ENCODE measurements around the gene COPS4. TPM values are rescaled to one million over a fixed set of nuclear protein-coding genes. Genes with fewer than 3 reads are reported as not detected.

The COPS4 gene
- total RNA-seq, 1 donor from 2014 or later = 27.0 TPM

DNA sequence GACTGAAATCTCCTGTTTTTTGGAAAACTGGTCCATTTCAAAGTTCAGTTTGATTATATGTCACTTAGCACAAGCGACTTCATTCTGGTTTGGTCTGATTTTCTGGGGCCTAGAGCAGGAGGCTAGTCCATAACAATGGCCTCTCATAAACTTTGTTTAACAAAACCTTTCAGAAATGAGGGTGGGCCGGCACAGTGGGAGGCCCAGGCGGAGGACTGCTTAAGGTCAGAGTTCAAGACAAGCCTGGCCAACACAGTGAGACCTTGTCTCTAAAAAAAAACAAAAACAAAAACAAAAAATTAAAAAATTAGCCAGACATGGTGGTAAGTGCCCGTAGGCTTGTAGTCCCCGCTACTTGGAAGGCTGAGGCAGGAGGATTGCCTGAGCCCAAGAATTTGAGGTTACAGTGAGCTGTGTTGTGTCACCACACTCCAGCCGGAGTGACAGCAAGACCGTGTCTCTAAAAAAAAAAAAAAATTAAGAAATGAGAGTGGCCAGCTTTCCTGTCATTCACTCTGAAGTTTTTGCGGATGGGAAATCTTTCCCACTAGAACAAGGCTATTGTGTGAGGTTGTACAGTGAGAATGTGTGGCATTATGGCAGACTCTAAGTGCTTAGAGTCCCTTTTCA, 80.8 kb downstream of the COPS4 start:
- H3K4me3 ChIP-seq (ENCODE audit: low read depth, low read length) = no peak overlapping the region
- no peak for TF ChIP-seq CTCF (conservative IDR thresholded peaks at IDR 0.05; ENCODE audit: low read depth, low read length)
- DNase-seq (ENCODE audit: low read depth) = no peak

GRCh38 chr4:83118869-83119268, 83.9 kb downstream of the COPS4 start:
- no peak overlapping the region for H3K4me3 ChIP-seq (ENCODE audit: low read depth, low read length)
- TF ChIP-seq CTCF (conservative IDR thresholded peaks at IDR 0.05; ENCODE audit: low read depth, low read length) = no peak
- no peak for DNase-seq (ENCODE audit: low read depth)

- DNase-seq (ENCODE audit: low read depth) = no peak
- no peak for TF ChIP-seq CTCF (conservative IDR thresholded peaks at IDR 0.05; ENCODE audit: low read depth, low read length)
- no peak overlapping the region for H3K4me3 ChIP-seq (ENCODE audit: low read depth, low read length)
Observed at GRCh38 chr4:83121246-83121645, 86.3 kb downstream of the COPS4 start.

DNA sequence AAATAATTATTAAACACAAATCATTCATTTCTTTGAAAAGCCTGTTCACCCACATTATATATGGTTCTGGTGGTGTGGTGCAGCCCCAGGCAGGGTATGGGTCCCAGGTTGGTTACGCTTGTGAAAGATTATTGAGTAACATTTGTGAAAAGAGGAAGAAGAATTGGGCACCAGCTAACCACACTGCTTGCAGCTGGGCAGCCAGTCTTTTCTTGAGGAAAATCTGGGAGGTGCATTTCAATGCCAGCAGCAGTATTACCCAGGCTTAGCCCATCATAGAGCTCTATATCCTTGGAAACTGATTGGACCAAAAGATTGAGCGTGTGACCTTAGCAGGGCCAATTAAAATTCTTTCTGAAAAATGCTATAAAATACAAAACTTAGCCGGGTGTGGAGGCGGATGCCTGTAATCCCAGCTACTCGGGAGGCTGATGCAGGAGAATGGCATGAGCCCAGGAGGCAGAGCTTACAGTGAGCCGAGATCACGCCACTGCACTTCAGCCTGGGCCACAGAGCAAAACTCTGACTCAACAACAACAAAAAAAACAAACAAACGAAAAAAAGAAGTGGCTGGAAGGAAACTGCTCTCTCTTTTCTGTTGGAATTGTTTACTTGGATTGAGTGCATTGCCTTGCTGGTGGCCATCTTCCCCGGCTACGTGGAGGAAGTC, 89.3 kb downstream of the COPS4 start:
- TF ChIP-seq CTCF (conservative IDR thresholded peaks at IDR 0.05; ENCODE audit: low read depth, low read length) = no peak
- DNase-seq (ENCODE audit: low read depth) = no peak
- H3K4me3 ChIP-seq (ENCODE audit: low read depth, low read length) = no peak overlapping the region

Other genes starting within 250 kb of the COPS4 start
- 6.1 and 22.7 TPM in 2 replicates for gene SCD5, start 236.4 kb upstream of the COPS4 start, total RNA-seq
- 77.0 and 98.8 TPM in 2 replicates for gene SEC31A, start 144.0 kb upstream of the COPS4 start, total RNA-seq
- 2.5 and 3.0 TPM in 2 replicates for gene THAP9, start 134.4 kb upstream of the COPS4 start, total RNA-seq
- gene LIN54, start 24.4 kb upstream of the COPS4 start, total RNA-seq = 8.4 and 14.7 TPM in 2 replicates
- 1.7 and 8.4 TPM in 2 replicates for gene PLAC8, start 79.5 kb downstream of the COPS4 start, total RNA-seq
- 28.8 and 36.4 TPM in 2 replicates for gene COQ2, start 249.6 kb downstream of the COPS4 start, total RNA-seq

All from epithelial cell of proximal tubule (primary cell).